ENCODE results near the gene MEGF6.

Gene MEGF6

DNA sequence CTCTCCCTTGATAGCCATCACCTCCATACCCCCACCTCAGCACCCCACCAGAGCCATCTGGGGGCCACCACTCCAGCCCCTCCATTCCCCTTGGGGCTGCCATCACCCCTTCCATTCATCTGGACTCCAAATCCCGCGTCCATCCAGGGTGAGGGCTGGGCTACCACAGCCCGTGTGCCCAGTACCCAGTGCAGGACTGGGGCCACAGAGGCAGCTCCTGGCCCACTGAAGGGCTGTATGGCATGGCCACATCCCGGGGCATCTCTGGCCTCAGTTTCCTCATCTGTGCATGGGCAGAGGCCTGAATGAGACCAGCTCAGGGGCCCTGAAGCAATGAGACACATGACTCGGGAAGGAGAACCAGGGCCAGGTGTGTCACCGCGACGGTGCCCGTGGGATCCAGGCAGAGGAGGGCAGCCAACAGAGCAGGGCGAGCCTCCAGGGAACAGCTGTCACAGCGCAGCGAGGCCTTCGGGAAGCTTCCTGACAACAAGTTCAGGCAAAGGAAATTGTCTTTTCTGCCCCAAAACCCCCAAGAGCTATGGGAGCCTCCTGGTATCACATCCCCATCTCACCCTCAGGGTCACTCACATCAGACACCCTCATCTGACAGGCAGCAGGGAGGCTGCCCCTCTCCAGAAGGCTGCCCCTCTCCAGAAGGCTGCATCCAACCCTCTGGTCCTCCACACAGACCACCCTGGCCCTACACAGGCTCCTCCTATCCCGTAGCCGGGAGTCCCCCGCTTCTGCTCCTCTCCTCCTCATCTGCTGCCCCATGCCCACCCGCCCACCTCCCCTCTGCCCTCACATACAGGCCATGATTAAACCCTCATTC, 76.3 kb downstream of the MEGF6 start:
- intact Hi-C loops (cut with DNase I; ENCODE audit: low total_unique reads): no loop called here
- TF ChIP-seq, protein P1, sequence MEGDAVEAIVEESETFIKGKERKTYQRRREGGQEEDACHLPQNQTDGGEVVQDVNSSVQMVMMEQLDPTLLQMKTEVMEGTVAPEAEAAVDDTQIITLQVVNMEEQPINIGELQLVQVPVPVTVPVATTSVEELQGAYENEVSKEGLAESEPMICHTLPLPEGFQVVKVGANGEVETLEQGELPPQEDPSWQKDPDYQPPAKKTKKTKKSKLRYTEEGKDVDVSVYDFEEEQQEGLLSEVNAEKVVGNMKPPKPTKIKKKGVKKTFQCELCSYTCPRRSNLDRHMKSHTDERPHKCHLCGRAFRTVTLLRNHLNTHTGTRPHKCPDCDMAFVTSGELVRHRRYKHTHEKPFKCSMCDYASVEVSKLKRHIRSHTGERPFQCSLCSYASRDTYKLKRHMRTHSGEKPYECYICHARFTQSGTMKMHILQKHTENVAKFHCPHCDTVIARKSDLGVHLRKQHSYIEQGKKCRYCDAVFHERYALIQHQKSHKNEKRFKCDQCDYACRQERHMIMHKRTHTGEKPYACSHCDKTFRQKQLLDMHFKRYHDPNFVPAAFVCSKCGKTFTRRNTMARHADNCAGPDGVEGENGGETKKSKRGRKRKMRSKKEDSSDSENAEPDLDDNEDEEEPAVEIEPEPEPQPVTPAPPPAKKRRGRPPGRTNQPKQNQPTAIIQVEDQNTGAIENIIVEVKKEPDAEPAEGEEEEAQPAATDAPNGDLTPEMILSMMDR (IDR thresholded peaks at IDR 0.05): no peak

DNA sequence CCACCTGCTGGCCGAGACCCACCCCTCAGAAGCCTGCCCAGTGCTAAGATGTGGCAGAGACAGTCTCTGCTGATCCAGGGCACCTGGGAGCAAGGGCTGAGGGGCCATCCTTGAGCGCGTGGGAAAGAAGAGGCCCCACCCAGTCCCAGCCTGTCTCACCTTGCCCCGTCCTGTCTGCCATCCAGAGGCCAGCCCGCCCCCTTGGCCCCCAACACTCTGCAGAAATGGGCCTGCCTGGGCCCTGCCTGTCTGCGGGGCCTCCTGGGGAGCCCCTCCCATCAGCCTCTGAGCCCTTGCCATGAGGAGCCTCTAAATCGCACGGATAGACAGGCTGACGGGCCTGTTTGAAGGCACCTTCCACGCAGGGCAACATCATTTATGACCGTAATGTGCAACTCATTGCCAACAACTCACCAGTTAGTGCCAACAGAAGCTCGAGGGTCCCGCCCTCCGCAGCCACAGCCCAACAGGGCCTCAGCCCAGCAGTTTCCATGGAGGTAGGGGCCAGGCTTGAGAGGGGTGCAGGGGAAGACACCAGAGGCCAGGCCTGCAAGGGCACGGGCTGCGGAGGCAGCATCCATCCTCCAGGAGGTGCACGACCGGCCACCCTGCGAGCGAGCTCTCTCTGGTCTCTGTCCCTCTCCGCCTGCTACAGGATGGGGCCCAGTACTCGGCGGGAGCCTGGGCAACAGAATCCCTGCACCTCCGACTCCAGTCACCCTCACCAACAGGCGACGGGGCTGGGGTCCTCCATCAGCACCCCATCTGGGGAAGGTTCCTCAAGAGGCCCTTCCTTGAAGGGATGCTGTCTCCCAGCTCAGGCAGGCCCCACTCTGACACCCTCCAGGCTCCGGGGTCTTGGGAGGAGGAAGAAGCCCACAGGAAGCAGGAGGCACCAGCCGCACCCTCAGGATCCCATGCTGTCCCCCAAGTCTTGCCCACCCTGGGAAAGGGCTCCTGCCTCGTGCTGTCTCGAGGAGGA, 78.0 kb downstream of the MEGF6 start:
- Histone ChIP-seq H3K9me3 (no peaks in the 10 kb centered on the region), H3K4me1 (peaks cover 0 to 45% (median 24%) of the 10 kb centered on the region in 4 donors), H3K27ac (no peak overlapping the region), H3K27me3 (no peaks in the 10 kb centered on the region), H3K4me3 (no peak overlapping the region), H3K36me3 (no peaks in the 10 kb centered on the region)
- intact Hi-C loops (cut with DNase I; ENCODE audit: low total_unique reads): no loop called here
- DNase-seq: no peak
- TF ChIP-seq, protein P1 (IDR thresholded peaks at IDR 0.05): no peak

More for the DNA sequence above, 76.3 kb downstream of the MEGF6 start:
- no peaks in the 10 kb centered on the region for H3K36me3 ChIP-seq
- no peak for DNase-seq
- H3K9me3 ChIP-seq: no peaks in the 10 kb centered on the region
- H3K27me3 ChIP-seq: no peaks in the 10 kb centered on the region
- peaks cover 0 to 42% (median 11%) of the 10 kb centered on the region in 4 donors for H3K4me1 ChIP-seq
- H3K4me3 ChIP-seq: no peak overlapping the region
- no peak overlapping the region for H3K27ac ChIP-seq

DNA sequence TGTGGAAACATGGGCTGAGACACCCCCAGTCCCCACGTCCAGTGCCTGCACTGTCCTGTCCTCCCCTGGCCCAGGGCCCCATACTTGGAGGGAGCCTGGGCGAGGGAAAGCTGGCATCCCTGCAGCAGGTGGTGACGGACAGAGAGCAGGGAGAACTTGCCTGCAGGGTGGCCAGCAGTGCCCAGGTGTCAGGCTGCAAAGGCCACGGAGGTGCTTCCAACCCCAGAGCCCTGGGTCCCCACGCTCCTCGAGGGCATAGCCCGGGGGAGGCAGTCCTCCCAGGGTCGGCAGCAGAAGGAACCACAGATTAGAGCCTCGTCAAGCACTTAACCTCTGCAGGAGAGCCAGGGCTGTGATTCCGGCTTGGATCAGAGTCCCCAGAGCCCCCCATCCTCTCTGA, 79.4 kb downstream of the MEGF6 start:
- no peak for DNase-seq
- TF ChIP-seq, protein P1 (IDR thresholded peaks at IDR 0.05): no peak
- Histone ChIP-seq H3K4me3 (peak overlapping the region in 1 of 2 donors; percentile 75), H3K9me3 (no peaks in the 10 kb centered on the region), H3K4me1 (peaks cover 0 to 47% (median 38%) of the 10 kb centered on the region in 4 donors), H3K27me3 (no peaks in the 10 kb centered on the region), H3K27ac (peak overlapping the region; percentile 74 to 81), H3K36me3 (no peaks in the 10 kb centered on the region)
- intact Hi-C loops (cut with DNase I; ENCODE audit: low total_unique reads): no loop called here

DNA sequence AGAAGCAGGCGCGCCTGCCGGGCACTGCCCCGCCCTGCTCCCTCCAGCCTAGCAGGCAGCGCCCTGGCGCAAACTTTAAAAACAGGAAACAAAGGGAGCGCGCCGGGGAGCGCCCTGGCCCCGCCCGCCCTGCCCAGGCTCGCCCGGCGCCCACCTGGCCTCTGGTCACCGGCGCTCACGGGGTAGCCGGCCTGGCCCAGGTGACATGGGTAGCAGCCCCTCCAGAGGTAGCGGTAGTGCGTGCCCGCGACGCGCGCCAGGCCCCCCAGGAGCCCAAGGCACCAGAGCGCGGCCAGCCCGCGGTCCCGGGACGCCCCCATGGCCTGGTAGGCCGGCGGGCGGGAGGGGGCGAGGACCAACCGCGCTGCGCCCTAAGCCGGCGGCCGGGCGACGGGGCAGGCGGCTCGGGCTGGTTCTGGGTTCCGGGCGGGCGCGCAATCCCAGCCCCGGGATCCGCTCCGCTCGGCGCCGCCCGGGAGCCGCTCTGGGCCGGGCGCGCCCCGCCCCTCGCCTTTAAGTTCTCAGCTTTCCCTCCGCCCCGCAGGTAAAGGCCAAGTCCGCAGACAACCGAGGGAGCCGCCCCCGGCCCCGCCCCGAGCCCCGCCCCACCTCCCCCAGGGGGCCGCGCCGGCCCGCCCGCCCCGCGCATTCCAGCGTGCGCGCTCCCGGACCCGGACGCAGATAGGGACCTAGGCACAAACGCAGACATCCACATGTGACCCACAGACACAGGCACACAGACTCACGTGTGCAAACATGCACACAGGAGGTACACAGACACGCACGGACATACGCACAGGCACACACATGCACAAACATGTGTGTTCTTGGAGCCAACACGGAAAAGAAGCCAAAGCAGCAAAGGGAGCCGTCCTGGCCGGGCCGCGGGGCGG, 80.1 kb downstream of the MEGF6 start:
- TF ChIP-seq, protein P1 (IDR thresholded peaks at IDR 0.05): no peak
- no peaks in the 10 kb centered on the region for H3K9me3 ChIP-seq
- peak; percentile 76 to 91 for DNase-seq
- intact Hi-C loops (cut with DNase I; ENCODE audit: low total_unique reads): no loop called here
- H3K36me3 ChIP-seq: no peaks in the 10 kb centered on the region
- H3K4me3 ChIP-seq: peak overlapping the region; percentile 61 to 75
- no peaks in the 10 kb centered on the region for H3K27me3 ChIP-seq
- H3K4me1 ChIP-seq: peaks cover 0 to 51% (median 43%) of the 10 kb centered on the region in 4 donors
- H3K27ac ChIP-seq: peak overlapping the region; percentile 74 to 81
